ENCODE results near the gene EGFL7. TPM values are rescaled to one million over a fixed set of nuclear protein-coding genes. Genes with fewer than 3 reads are reported as not detected.

Gene EGFL7
- total RNA-seq, 1 donor from 2014 or later: 13.0 TPM

DNA sequence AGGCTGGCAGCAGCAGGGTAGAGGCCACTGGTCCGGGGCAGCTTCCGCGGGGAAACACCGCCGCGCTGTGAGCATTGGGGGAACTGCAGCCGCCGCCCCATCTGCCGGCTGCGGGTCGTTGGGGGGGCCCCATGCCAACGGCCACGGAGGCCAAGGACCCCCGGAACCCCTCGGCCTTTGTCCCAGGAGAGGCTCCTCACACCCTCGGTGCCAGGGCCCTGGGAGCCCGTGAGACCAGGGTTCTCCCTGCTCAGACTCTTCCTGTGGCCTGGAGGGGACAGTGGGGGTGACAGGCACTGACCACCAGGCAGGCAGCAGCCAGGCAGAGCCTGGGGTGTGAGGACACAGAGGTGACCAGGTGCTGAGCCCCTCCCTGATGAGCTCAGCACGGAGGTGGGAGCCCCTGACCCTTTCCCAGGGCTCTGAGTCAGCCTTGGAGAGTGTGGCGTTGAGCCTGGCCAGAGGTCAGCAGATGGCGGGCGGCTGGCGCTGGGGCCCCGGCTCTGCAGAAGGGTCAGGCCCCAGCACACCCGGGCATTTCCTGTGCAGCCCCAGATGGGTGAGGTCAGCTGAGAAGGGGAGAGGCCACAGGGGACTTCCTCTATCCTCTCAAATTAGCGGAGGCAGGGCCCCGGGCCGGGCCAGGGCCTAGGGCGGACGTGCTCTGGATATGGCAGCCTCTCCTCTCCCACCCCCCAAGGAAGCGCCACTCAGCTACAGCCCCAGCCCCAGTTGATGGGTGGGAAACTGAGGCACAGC is 17.9 kb upstream of the EGFL7 start:
- ATAC-seq: peak; percentile 47

DNA sequence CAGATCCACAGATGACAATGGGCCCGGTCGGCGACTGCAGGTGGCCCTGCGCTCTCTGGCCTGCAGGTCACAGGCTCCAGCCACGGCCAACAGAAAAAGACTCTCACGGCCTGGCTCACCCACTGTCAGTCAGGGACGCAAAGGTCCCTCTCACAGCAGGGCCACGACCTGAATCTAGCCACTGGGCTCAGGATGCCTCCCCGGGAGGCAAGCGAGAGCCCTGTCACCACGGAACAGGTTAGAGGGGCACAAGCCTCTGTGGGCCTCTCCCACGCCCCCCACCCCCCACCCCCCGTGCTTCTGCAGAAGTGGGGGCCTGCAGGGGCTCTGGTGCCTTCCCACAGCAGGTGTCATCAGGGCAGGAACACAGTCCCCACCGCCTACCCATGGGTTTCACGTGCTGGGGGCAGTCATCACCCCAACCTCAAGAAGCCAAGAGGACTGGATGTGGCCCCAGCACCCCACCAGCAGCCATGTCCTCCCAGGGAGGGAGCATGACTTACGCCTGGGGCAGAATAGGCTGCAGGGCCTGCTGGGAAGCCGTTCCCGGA is 17.3 kb upstream of the EGFL7 start:
- ATAC-seq: no peak

DNA sequence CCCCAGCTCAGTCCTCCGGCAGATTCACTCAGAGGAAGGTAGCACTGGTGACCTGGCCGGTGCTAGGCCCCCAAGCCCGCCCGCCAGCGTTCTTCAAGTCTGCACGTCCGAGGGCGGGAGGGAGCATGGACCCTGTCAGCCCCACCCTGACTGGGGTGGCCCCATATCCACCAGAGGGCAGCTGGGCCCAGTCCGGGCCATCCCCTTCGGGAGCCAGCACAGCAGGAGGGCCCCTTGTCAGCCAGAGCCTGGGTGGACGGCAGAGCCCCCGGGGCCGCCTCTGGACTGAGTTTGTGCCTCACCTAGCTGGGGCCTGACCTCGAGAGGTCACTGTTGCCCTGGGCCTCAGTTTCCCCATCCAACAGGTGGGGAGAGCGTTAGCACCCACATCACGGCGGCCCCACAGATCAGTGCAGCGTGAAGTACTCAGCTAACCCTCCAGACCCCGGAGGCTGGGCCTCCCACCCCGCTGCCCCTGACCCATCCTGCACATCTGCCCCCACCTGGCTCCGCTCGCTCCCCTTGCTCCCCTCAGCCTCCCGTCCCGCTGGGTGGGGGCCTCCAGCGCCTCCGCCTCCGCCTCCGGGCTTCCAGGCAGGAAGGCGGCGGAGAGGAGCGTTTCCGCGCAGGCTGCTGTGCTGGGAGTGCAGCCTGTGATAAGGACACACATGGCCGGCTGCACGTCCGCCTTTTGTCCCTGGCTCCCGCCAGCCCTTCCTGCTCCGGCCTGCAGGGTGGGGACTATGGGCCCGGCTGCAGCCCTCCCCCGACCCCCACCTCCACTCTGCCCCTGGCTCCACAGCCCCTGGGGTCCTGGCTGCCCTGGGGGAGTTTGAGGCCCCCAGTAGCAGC is 16.6 kb upstream of the EGFL7 start:
- ATAC-seq: peak; percentile 40

DNA sequence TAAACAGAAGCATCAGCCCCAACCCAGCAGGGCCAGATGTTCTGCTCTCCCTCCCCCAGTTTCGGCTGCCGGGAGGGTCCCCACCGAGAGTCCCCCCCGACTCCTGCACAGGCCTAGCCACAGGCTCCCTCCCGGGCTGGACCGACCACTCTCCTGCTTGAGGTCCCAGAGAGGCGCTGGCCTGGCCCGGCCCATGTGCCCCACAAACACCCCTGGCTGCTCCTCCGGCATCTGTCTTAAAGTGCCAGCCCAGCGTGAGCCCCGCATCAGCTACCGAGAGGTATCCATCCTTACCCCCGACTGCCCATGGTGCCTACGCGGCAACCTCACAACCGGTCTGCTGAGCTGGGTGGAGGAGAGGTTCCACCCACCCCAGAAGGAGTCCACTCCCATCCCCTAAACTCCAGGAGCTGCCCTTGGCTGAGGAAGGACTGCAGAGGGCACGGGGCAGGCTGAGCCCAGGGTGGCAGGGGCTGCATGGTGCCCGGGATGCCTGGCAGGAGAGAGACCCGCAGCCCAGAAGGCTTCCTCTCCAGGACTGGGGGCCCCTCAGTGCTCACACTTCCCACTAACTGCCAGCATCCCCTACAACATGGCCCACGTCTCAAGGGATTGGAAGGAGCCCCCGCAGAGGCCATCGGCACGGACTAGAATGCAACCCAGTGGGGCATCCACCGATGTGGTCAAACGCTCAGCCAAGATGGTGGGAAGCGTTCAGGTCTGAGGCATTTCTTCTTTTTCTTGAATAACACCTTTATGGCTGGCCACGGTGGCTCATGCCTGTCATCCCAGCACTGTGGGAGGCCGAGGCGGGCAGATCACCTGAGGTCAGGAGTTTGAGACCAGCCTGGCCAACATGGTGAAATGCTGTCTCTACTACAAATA is 15.6 kb upstream of the EGFL7 start:
- ATAC-seq: no peak

DNA sequence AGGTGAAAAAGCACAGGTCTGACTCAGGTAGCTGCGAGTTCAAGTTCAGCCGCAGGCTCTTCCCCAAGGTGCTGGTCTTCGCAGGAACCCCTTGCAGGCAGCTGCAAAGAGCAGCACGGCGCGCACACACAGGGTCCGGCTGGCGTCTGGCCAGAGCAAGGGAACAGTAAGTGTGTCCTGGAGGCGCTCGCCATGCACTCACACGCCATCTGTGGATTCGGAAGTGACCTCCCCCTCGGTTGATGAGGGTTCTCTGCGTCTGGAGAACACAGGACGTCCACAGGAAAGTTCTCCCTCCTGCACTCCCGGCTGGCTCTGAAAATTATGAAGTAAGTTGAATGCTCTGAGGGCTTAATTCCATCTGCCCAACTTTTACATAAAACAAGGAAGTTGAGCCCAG is 14.0 kb upstream of the EGFL7 start:
- no peak for ATAC-seq

DNA sequence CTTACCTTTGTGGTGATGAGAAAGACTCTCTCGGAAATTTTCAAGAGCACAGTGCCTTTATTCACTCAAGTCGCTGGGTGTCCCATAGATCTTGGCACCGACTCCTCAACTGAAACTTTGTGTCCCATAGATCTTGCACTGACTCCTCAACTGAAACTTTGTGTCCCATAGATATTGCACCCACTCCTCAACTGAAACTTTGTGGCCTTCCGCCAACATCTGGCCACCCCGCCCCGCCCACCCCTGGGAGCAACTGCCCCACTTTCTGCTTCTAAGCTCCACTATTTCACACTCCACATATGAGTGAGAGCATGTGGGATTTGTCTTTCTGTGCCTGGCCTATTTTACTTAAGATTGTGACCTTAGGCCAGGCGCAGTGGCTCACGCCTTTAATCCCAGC is 12.7 kb upstream of the EGFL7 start:
- ATAC-seq: no peak

DNA sequence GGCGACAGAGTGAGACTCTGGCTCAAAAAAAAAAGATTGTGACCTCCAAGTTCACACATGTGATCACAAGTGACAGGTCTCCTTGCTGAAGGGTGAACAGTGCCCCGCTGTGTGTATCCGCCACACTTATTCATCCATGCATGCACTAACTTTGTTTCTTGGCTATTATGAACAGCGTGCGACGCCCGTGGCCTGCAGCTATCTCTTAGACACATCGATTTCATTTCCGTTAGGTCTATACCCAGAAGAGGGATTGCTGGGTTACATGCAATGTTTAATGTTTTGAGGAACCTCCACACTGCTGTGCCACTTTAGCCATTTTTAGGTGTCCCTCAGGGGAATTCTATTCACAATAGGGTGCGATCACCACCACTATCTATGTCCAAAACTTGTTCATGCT is 12.1 kb upstream of the EGFL7 start:
- ATAC-seq: no peak

DNA sequence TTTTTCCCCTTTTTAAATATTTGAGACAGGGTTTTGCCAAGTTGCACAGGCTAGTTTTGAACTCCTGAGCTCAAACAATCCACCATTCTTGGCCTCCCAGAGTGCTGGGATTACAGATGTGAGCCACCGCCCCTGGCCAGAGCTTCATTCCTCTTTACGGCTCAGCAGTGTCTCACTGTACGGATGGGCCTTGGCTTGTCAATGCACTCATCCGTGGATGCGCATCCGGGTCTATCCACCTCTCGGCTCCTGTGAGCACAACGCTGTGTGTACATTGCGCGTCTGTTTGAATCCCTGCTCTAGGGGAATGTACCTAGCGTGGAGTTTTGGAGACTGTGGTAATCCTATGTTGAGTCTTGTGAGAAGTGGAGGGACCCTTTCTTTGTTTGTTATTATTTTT is 10.9 kb upstream of the EGFL7 start:
- ATAC-seq: peak; percentile 88

DNA sequence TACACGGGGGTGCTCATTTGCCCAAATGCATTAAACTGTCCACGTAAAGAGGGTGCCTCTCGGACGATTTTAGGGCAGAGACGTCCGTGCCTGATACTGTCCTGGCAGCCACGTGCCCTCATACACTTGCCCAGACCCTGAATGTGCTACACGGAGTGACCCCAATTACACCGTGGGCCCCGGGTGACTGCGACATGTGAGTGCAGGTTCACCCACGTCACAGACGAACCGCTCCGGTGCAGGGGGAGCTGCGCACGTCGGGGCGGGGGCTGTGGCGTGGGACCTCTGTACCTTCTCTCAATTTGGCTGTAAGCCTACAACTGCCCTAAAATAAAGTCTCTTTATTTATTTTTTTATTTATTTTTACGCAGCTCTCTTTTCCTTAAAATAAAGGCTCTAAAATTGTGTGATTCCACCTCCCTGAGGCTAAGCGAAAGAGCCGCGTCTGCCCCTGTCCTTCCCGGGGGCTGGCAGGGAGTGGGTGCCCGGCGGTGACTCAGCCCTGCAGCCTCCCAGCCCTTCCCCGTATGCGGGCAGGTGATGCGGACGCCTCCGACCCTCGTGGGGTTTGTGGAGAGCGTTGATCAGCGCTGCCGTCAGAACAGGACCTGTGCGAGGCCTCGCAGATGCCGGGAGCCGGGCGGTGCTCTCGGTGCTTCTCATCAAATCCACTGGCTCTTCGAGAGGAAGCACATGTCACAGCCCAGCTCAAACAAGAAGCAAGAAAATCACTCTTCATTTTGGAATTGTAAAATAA is 9.2 kb upstream of the EGFL7 start:
- no peak for ATAC-seq

DNA sequence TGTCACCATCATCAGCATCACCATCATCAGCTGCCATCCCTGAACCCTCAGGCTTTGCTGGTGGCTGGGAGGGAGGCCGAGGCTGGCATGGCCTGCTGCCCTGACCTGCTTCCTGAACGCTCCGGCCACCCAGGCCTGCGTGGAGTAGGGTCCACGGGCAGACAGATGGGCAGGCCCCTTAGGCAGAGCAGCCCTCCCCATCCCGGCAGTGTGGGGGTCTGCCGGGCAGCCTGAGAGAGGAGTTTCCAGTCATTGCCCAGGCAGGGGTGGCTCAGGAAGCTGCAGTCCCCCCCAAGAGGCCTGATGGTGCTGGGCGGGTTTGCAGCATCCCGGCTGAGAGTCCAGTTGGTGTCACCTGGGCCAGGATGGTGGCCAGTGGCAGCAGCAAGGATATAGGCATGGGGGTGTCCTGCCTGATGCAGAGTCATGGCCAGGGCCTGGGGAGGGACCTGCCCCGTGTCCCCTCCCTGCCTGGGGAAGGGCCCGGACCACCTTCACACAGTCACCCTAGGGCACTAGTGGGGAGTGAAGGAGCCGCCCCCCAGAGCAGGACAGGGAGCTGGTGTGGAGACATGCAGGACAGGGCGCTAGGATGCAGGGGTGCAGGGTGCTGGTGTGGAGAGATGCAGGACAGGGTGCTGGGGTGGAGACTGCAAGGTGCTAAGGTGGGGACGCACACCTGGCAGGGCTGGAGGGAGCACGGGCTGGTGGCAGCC is 7.7 kb upstream of the EGFL7 start:
- peak; percentile 2 for ATAC-seq

DNA sequence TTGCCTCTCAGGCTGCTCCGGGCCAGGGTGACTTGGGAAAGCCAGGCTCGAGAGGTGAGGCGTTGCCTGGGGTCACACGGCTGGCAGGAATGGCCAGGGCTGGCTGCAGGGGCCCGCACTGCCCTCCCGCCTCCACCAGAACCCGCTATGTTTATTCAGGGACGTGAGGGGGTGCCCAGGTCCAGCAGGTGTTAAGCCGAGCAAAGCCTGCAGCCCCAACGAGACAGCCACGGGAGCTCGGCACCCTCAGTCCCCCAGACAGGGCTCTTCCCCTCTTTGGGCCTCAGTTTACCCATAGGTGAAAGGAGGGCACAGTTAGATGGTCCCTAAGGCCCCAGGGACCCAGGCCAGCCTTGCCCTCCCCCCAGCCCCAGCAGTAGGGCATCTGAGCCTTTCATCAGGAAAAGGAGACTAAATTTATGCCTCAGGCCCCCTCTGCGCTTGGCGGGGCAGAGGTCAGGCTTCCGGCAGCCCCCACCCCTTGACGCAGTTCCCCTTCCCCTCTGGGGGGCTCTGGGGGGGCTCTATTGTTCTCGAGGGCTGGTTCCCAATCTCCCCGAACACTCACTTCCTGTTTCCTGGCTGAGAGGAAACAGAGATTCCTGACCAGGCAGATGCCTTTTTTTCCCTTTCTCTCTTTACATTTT is 7.1 kb upstream of the EGFL7 start:
- ATAC-seq: peak; percentile 21

DNA sequence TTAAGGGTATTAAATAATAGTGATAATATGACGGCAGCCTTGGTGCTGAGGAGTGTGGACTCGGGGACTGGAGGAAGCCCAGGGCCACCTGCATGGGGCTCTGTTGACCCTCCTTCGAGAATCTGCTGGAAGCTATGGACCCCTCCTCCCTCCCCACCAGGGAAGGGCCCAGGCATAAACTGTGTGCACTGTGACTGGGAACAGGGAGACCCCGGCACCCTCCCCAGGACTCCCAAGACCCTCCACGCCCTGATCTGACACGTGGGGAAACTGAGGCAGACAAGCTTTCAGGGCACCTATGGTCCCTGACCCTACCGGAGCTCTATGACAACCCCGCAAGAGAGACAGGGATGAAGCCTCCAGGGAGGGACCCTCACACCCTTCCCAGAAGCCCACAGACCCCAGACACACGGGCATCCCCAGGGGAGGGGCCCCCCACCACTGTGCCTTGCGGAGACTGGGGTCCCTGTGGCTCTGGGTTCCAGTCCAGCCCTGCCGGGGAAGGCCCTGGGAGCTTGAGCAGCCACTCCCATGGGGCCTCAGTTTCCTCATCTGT is 6.5 kb upstream of the EGFL7 start:
- ATAC-seq: no peak

DNA sequence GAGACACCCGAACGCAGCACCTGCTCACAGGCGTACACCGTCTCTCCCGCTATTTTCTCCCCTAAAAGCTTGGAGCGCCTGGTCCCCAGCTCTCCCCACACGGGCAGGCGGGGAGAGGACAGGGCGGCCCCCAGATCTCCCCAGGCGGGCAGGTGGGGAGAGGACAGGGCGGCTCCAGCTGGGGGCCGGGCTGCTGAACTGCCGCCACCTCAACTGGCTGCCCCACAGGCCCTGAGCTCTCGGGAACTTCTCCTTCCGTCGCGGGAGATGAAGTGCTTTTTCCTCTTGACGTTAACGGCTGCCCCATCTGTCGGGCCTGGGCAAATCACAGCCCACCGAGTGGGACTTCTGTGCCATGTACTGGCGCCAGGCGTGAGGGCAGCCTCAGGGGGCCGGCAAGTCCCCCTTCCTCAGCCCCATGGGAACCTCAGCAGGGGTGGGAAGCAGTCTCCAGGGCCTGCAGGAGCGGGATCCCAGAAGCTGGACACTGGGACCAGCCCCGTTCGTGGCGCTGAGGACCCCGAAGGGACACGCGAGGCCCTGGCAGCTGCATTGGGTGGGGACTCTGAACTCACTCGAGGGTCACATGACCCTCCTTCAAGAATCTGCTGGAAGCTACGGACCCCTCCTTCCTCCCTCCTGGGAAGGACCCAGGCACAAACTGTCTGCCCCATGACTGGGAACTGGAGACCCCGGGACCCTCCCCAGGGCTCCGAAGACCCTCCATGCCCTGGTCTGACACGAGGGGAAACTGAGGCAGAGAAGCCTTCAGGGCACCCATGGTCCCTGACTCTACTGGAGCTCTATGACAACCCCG is 5.7 kb upstream of the EGFL7 start:
- no peak for ATAC-seq

DNA sequence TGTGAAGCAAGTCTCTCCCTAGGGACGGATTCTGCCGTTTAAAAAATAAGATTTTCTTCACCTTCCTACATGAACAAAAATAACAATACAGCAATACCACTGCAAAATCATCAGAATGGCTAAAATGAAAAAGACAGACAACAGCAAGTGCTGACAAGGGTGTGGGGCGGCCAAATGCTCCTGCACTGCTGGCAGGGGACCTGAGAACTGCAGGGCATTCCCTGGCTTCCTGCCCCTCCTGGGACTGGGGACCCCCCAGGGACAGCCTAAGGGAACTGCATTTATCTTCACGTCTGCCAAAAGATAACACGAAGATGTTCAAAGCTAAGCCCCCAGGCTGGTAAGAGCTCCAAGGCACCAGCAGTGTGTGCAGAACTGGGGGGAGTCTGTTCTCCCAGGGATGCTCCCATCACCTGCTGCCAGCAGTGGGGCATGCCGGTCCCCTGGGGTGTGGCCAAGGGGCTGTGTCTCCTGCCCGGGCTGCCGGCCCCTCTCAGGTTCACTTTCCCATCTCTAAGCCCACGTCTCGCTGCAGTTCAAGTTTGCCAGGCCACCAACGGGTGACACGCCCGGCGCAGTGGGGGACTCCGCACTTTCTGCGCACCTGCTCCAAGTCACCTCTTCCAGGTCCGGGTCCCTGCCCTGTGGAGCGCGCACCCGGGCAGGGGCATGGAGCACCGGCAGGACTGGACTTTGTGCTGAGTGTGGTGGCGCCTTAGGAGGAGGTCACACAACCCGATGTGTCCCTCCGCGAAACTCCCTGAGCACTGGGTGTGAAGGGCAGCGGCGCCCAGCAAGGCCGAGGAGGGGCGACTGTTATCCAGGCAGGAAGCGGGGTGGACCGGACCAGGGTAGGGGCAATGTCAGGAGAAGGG is 4.5 kb upstream of the EGFL7 start:
- no peak for ATAC-seq

DNA sequence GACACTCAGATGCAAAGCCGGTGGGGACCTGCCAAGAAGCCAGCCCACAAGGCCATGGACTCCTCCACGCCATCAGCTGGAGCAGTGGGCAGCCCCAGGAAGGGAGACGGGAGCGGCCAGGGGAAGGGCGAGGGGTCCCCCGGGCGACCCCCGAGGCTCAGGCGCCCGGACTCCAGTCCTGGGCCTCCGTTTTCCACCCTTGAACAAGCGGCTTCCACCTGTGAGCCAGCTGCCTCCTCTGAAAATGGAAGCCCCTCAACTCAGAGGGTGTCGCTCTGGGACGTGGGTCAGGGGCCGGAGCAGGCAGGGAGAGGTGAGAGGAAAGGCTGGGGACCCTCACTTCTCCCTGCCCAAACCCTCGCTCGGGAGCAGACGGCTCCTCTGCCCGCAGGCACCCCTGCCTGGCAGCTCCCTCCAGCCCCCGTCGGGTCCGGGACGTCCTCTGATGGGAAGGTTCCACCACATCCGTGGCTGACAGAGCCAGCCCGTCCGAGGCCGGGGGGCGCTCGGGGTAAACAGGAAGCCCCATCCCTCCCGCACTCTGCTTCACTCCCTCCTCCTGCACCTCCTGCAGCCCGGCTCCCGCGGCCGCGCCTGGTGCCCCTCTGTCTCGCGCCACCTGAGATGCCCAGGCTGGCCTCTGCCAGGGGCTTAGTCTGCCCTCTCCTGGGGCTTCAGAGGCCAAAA is 3.7 kb upstream of the EGFL7 start:
- ATAC-seq: no peak

DNA sequence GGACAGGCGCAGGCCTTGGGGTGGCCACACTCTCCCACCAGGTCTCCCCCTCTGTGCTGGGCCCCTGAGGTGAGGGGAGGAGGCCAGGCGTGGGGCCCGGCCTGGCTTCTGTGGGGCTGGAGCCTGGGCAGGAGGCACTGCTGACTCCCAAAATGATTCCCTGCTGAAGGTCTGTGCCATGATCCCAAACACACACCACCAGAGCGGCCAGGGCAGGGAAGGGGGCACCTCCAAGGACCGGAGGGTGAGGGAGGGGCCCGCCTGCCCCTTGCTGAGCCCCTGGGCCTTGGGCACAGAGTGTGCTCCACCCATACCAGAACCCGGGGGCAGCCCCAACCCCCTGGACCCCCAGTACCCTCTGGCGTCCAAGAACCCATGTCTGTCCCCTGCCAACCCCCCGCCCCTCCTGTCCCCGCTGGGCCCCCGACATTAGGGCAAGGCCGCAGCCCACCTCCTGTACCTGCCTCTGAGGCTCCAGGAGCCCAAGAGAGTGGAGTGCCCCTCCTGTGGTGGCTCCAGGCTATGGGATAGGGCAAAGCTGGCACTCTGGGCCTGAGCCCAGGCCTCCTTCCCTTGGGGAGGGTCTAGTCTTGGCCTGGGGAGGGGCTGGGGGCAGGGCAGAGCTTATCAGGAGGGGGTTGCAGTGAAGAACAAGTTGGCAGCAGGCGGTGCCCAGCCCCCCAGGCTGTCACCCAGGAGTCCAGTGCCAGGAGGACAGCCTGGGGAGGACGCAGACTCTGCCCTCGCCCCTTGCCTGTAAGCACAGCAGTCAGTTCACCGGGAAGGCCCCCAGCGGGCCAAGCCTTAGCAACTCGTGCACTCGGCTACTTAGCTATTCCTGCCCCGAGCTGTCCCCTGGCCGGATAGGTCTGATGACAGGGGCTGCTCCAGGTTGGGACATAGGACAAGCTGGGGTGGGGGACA is 2.6 kb upstream of the EGFL7 start:
- ATAC-seq: no peak

Measured in esophagus mucosa (tissue), 1 donor.